H9 (cell line): ENCODE measurements around the gene EFNB2. TPM values are rescaled to one million over a fixed set of nuclear protein-coding genes. Genes with fewer than 3 reads are reported as not detected.

ENCODE experiments used
- DNase-seq: peaks from one replicate; pipeline ENCODE4 v3.0.0-alpha.2; 2017
- H2AFZ ChIP-seq: one replicate; pipeline ENCODE4 v1.6.1; 2013; ENCODE audit warnings: mild to moderate bottlenecking, low read length, control low read depth, moderate library complexity
- H2AK5ac ChIP-seq: 2 replicates; pipeline ENCODE4 v1.6.1; 2013; ENCODE audit warnings: low read length, control low read depth, mixed read lengths; ENCODE audit not compliant: insufficient read length
- H2BK120ac ChIP-seq: one replicate; pipeline ENCODE4 v1.6.1; 2013; ENCODE audit warnings: low read depth, mild to moderate bottlenecking, low read length, control low read depth, inconsistent platforms; ENCODE audit not compliant: poor library complexity, severe bottlenecking
- H2BK12ac ChIP-seq: 2 replicates; pipeline ENCODE4 v1.6.1; 2013; ENCODE audit warnings: low read length, control low read depth, mixed read lengths, low read depth; ENCODE audit not compliant: insufficient read length
- H2BK15ac ChIP-seq: 2 replicates; pipeline ENCODE4 v1.6.1; 2013; ENCODE audit warnings: low read depth, low read length, control low read depth
- H2BK20ac ChIP-seq: one replicate; pipeline ENCODE4 v1.6.1; 2013; ENCODE audit warnings: low read depth, mild to moderate bottlenecking, low read length, control low read depth, inconsistent platforms; ENCODE audit not compliant: poor library complexity, severe bottlenecking
- H2BK5ac ChIP-seq: 2 replicates; pipeline ENCODE4 v1.6.1; 2013; ENCODE audit warnings: low read length, control low read depth, mixed read lengths; ENCODE audit not compliant: insufficient read length
- H3K14ac ChIP-seq: 2 replicates; pipeline ENCODE4 v1.6.1; 2013; ENCODE audit warnings: low read length, control low read depth; ENCODE audit not compliant: insufficient read depth
- H3K18ac ChIP-seq: 2 replicates; pipeline ENCODE4 v1.6.1; 2013; ENCODE audit warnings: low read depth, mild to moderate bottlenecking, mixed read lengths, low read length, control low read depth; ENCODE audit not compliant: insufficient read length
- H3K23ac ChIP-seq: 2 replicates; pipeline ENCODE4 v1.6.1; 2013; ENCODE audit warnings: low read length, control low read depth, mixed read lengths, low read depth; ENCODE audit not compliant: insufficient read length
- H3K23me2 ChIP-seq: 2 replicates; pipeline ENCODE4 v1.6.1; 2013; ENCODE audit warnings: low read depth, mild to moderate bottlenecking, mixed read lengths, low read length, control low read depth; ENCODE audit not compliant: insufficient read length, poor library complexity, severe bottlenecking
- H3K27ac ChIP-seq: 2 replicates; pipeline ENCODE4 v1.5.1; 2013; ENCODE audit warnings: low read length, control low read depth, mixed read lengths, low read depth; ENCODE audit not compliant: insufficient read length
- H3K27me3 ChIP-seq: 2 replicates; pipeline ENCODE4 v1.6.1; 2013; ENCODE audit warnings: low read length, control low read depth, inconsistent platforms; ENCODE audit not compliant: insufficient read depth
- H3K4ac ChIP-seq: 2 replicates; pipeline ENCODE4 v1.6.1; 2013; ENCODE audit warnings: low read depth, mild to moderate bottlenecking, control low read depth, inconsistent platforms, low read length, moderate library complexity
- H3K4me1 ChIP-seq: 2 replicates; pipeline ENCODE4 v1.6.1; 2013; ENCODE audit warnings: low read length, control low read depth, inconsistent platforms; ENCODE audit not compliant: insufficient read depth
- H3K4me2 ChIP-seq: 2 replicates; pipeline ENCODE4 v1.6.1; 2013; ENCODE audit warnings: low read length, control low read depth, mixed read lengths; ENCODE audit not compliant: insufficient read length, insufficient read depth
- H3K56ac ChIP-seq: 2 replicates; pipeline ENCODE4 v1.6.1; 2013; ENCODE audit warnings: low read depth, mild to moderate bottlenecking, mixed read lengths, low read length, control low read depth; ENCODE audit not compliant: insufficient read length
- H3K79me1 ChIP-seq: 2 replicates; pipeline ENCODE4 v1.6.1; 2013; ENCODE audit warnings: low read depth, mild to moderate bottlenecking, moderate library complexity, low read length, control low read depth, inconsistent platforms; ENCODE audit not compliant: insufficient read depth, poor library complexity, severe bottlenecking
- H3K79me2 ChIP-seq: 2 replicates; pipeline ENCODE4 v1.6.1; 2013; ENCODE audit warnings: low read length, control low read depth, inconsistent platforms; ENCODE audit not compliant: insufficient read depth
- H3K9ac ChIP-seq: 2 replicates; pipeline ENCODE4 v1.6.1; 2013; ENCODE audit warnings: low read length, control low read depth, mixed read lengths; ENCODE audit not compliant: insufficient read length; ENCODE audit errors: extremely low read depth
- H3K9me3 ChIP-seq: one replicate; pipeline ENCODE4 v1.6.1; 2013; ENCODE audit warnings: low read depth, low read length, inconsistent platforms; ENCODE audit not compliant: control insufficient read depth
- H3T11ph ChIP-seq: one replicate; pipeline ENCODE4 v1.6.1; 2013; ENCODE audit warnings: mild to moderate bottlenecking, low read length, control low read depth, inconsistent platforms
- H4K20me1 ChIP-seq: one replicate; pipeline ENCODE4 v1.6.1; 2013; ENCODE audit not compliant: control insufficient read depth, insufficient read length, insufficient read depth
- H4K5ac ChIP-seq: 2 replicates; pipeline ENCODE4 v1.6.1; 2013; ENCODE audit warnings: low read depth, mild to moderate bottlenecking, mixed read lengths, low read length, control low read depth; ENCODE audit not compliant: insufficient read length
- H4K8ac ChIP-seq: replicated peaks from 2 replicates; pipeline ENCODE4 v1.6.1; 2013; ENCODE audit warnings: low read length, control low read depth, mixed read lengths, low read depth; ENCODE audit not compliant: insufficient read length
- H4K91ac ChIP-seq: 2 replicates; pipeline ENCODE4 v1.6.1; 2013; ENCODE audit warnings: low read depth, mild to moderate bottlenecking, moderate library complexity, mixed read lengths, low read length, control low read depth; ENCODE audit not compliant: insufficient read length
- H3K27ac Mint-ChIP-seq, 3 experiments: 2 replicates in 2 of 3; 3 replicates in 1 of 3; pipeline ENCODE4 v1.8.0; 2020 to 2021; ENCODE audit warnings: mixed read lengths in 3 of 3, mild to moderate bottlenecking in 1 of 3, moderate library complexity in 1 of 3
- H3K27me3 Mint-ChIP-seq: 2 replicates; pipeline ENCODE4 v1.8.0; 2021; ENCODE audit warnings: low read depth, mild to moderate bottlenecking, moderate library complexity, mixed read lengths
- H3K36me3 Mint-ChIP-seq, 3 experiments: 2 replicates in 2 of 3; 3 replicates in 1 of 3; pipeline ENCODE4 v1.8.0; 2020 to 2021; ENCODE audit warnings: low read depth in 3 of 3, mixed read lengths in 3 of 3; ENCODE audit not compliant: insufficient read depth in 1 of 3
- H3K4me1 Mint-ChIP-seq, 2 experiments: 2 replicates each; pipeline ENCODE4 v1.8.0; 2020; ENCODE audit warnings: mixed read lengths in 2 of 2
- H3K4me3 Mint-ChIP-seq, 2 experiments: 2 replicates in 1 of 2; 3 replicates in 1 of 2; pipeline ENCODE4 v1.8.0; 2020 to 2021; ENCODE audit warnings: mild to moderate bottlenecking in 2 of 2, mixed read lengths in 2 of 2, moderate library complexity in 1 of 2
- H3K9me3 Mint-ChIP-seq, 2 experiments: 2 replicates in 1 of 2; 3 replicates in 1 of 2; pipeline ENCODE4 v1.8.0; 2020; ENCODE audit warnings: mild to moderate bottlenecking in 2 of 2, mixed read lengths in 2 of 2, moderate library complexity in 1 of 2
- CTCF ChIP-seq: fragments of 200-600 bp; sonication (generic); conservative IDR thresholded peaks from 3 replicates; pipeline ENCODE4 v1.8.0; 2021; ENCODE audit warnings: antibody characterized with exemption, mild to moderate bottlenecking
- WGBS: extraction: QIAGEN DNeasy Blood & Tissue Kit; methylation state at CpG from one replicate; pipeline ENCODE4 v1.1.7; 2013; ENCODE audit warnings: missing lambda C conversion rate, low lambda C conversion rate, mixed read lengths; ENCODE audit not compliant: insufficient read length; ENCODE audit errors: extremely low coverage; 5-methylcytosine and 5-hydroxymethylcytosine counted together
- total RNA-seq: library from RNA; stranded (reverse); gene quantifications from 2 replicates; pipeline ENCODE4 v1.2.1, GENCODE V29; 2021

Gene EFNB2
- total RNA-seq, 1 experiment from 2014 or later = 12.7 TPM

GRCh38 chr13:106522112-106522705 lies 13.3 kb downstream of the EFNB2 start:
- H3K27ac Mint-ChIP-seq = no peak overlapping the region
- H3K27ac ChIP-seq = no peak overlapping the region

More at GRCh38 chr13:106522112-106522705, 13.3 kb downstream of the EFNB2 start:
- Histone ChIP-seq H3K23me2 (no peaks in the 10 kb centered on the region), H3K4me2 (no peak overlapping the region), H4K5ac (no peak overlapping the region), H3K27me3 (no peaks in the 10 kb centered on the region), H2AFZ (no peak overlapping the region), H2BK15ac (no peak overlapping the region), H4K91ac (no peak overlapping the region), H3K4ac (no peak overlapping the region), H2BK5ac (no peak overlapping the region), H3K23ac (no peak overlapping the region), H2BK12ac (no peak overlapping the region), H4K20me1 (no peaks in the 10 kb centered on the region), H3T11ph (no peak overlapping the region), H3K14ac (no peak overlapping the region), H3K9ac (no peak overlapping the region), H2BK20ac (no peak overlapping the region), H2BK120ac (no peak overlapping the region), H3K79me1 (no peaks in the 10 kb centered on the region), H3K79me2 (peaks cover 9% of the 10 kb centered on the region; the same call in 1 of the 2 replicates), H3K4me1 (peaks cover 20% of the 10 kb centered on the region), H3K9me3 (no peaks in the 10 kb centered on the region), H2AK5ac (no peak overlapping the region), H4K8ac (no peak overlapping the region), H3K18ac (no peak overlapping the region), H3K56ac (no peak overlapping the region)
- DNase-seq = no peak
- H3K4me1 Mint-ChIP-seq = peaks cover 70 to 71% of the 10 kb centered on the region in 2 experiments
- no CpG with 5 or more reads among the region's 5 CpGs for WGBS
- no peak for TF ChIP-seq CTCF
- H3K36me3 Mint-ChIP-seq = no peaks in the 10 kb centered on the region
- H3K9me3 Mint-ChIP-seq = no peaks in the 10 kb centered on the region
- H3K4me3 Mint-ChIP-seq = no peak overlapping the region
- H3K27me3 Mint-ChIP-seq = peaks cover 12% of the 10 kb centered on the region
